ENCODE results near the gene MTCH1.

MTCH1 gene

GRCh38 chr6:37029249-37029971 lies 43.4 kb upstream of the MTCH1 start:
- no peak overlapping the region for H3K4me3 ChIP-seq (ENCODE audit: low read depth, low read length)
- POLR2A ChIA-PET: no interaction called here
- CTCF ChIA-PET: interaction anchor here (0.6 to 27.6 kb wide), 26 partner anchors 9 to 265 kb away, joined by 3 to 1706 read pairs (median 4); partner anchors contain the start of gene PIM1
- DNase-seq (ENCODE audit: low read depth, low spot score): no peak
- TF ChIP-seq CTCF (IDR thresholded peaks at IDR 0.05; ENCODE audit: insufficient read depth, low read length, missing control alignments): peak; percentile 79

GRCh38 chr6:37027811-37028469 lies 41.9 kb upstream of the MTCH1 start:
- ChIA-PET POLR2A (no interaction called here), CTCF (interaction anchor here (1.0 to 27.6 kb wide), 11 partner anchors 9 to 264 kb away, joined by 3 to 1706 read pairs (median 37); partner anchors contain the start of gene PIM1)
- no peak overlapping the region for H3K4me3 ChIP-seq (ENCODE audit: low read depth, low read length)
- no peak for TF ChIP-seq CTCF (IDR thresholded peaks at IDR 0.05; ENCODE audit: insufficient read depth, low read length, missing control alignments)
- no peak for DNase-seq (ENCODE audit: low read depth, low spot score)

GRCh38 chr6:37027036-37027720 lies 41.2 kb upstream of the MTCH1 start:
- no peak for DNase-seq (ENCODE audit: low read depth, low spot score)
- CTCF ChIA-PET: interaction anchor here (1.1 to 27.6 kb wide), 8 partner anchors 8 to 242 kb away, joined by 3 to 1706 read pairs (median 54); partner anchors contain the start of gene PIM1
- POLR2A ChIA-PET: no interaction called here
- H3K4me3 ChIP-seq (ENCODE audit: low read depth, low read length): no peak overlapping the region
- no peak for TF ChIP-seq CTCF (IDR thresholded peaks at IDR 0.05; ENCODE audit: insufficient read depth, low read length, missing control alignments)

GRCh38 chr6:37025621-37026466 lies 39.8 kb upstream of the MTCH1 start:
- CTCF ChIA-PET: interaction anchor here (0.9 to 27.6 kb wide), 10 partner anchors 8 to 259 kb away, joined by 3 to 1706 read pairs (median 44); partner anchors contain the start of gene PIM1
- POLR2A ChIA-PET: no interaction called here

More at GRCh38 chr6:37025621-37026466, 39.8 kb upstream of the MTCH1 start:
- no peak for DNase-seq (ENCODE audit: low read depth, low spot score)
- H3K4me3 ChIP-seq (ENCODE audit: low read depth, low read length): no peak overlapping the region
- TF ChIP-seq CTCF (IDR thresholded peaks at IDR 0.05; ENCODE audit: insufficient read depth, low read length, missing control alignments): no peak

All from AG04449 (cell line).